H1 (cell line): Measurements from ENCODE around the gene TOB1. TPM values are rescaled to one million over a fixed set of nuclear protein-coding genes. Genes with fewer than 3 reads are reported as not detected.

Source experiments
- ASH2L ChIP-seq: fragments of 200-600, 300-600 bp; sonication (generic); IDR thresholded peaks from one replicate; pipeline ENCODE4 v1.7.1; 2017; ENCODE audit warnings: low read length
- BCL11A ChIP-seq, 2 experiments: IDR thresholded peaks; one replicate each; pipeline ENCODE4 v1.6.1; 2011; ENCODE audit warnings: low read depth in 2 of 2, low read length in 2 of 2, mild to moderate bottlenecking in 2 of 2
- CREB1 ChIP-seq: IDR thresholded peaks from 2 replicates; pipeline ENCODE4 v1.6.1; 2012; ENCODE audit warnings: inconsistent platforms
- GABPA ChIP-seq: IDR thresholded peaks from 2 replicates; pipeline ENCODE4 v1.6.1; 2011; ENCODE audit warnings: mild to moderate bottlenecking, low read length, moderate library complexity, borderline replicate concordance; ENCODE audit not compliant: insufficient read depth
- GTF2F1 ChIP-seq: IDR thresholded peaks from 2 replicates; pipeline ENCODE4 v1.6.1; 2012; ENCODE audit warnings: low read depth, low read length, improper control_type of control experiment, borderline replicate concordance
- HDAC2 ChIP-seq, 2 experiments: fragments of 300-600 bp in 1 of 2; sonication (generic) in 1 of 2; IDR thresholded peaks; 2 replicates each; pipeline ENCODE4 v1.6.1; 2011 to 2012; ENCODE audit warnings: low read depth in 2 of 2, low read length in 2 of 2, mild to moderate bottlenecking in 2 of 2, moderate library complexity in 2 of 2, borderline replicate concordance in 1 of 2, inconsistent platforms in 1 of 2
- JUND ChIP-seq: IDR thresholded peaks from 2 replicates; pipeline ENCODE4 v1.6.1; 2011; ENCODE audit warnings: mild to moderate bottlenecking, improper control_type of control experiment, low read length
- KDM5A ChIP-seq: fragments of 200-600 bp; IDR thresholded peaks from 2 replicates; pipeline ENCODE4 v1.7.1; 2012; ENCODE audit warnings: mild to moderate bottlenecking, low read length, inconsistent platforms, mixed read lengths
- NRF1 ChIP-seq: IDR thresholded peaks from 2 replicates; pipeline ENCODE4 v1.6.1; 2011; ENCODE audit warnings: mild to moderate bottlenecking, low read depth, low read length, improper control_type of control experiment
- POLR2A ChIP-seq, 2 experiments: IDR thresholded peaks; 1 replicate in 1 of 2; 2 replicates in 1 of 2; pipeline ENCODE4 v1.6.1; 2011; ENCODE audit warnings: low read depth in 2 of 2, low read length in 2 of 2, mild to moderate bottlenecking in 2 of 2; ENCODE audit errors: control extremely low read depth in 1 of 2
- POLR2AphosphoS5 ChIP-seq: IDR thresholded peaks from 2 replicates; pipeline ENCODE4 v1.6.1; 2011; ENCODE audit warnings: low read depth, low read length
- SP1 ChIP-seq: IDR thresholded peaks from 2 replicates; pipeline ENCODE4 v1.6.1; 2011; ENCODE audit warnings: low read depth, low read length
- SRF ChIP-seq: IDR thresholded peaks from 2 replicates; pipeline ENCODE4 v1.6.1; 2011; ENCODE audit warnings: mild to moderate bottlenecking, low read depth, low read length, moderate library complexity
- SUZ12 ChIP-seq: fragments of 200-600 bp; sonication (generic); IDR thresholded peaks from 2 replicates; pipeline ENCODE4 v1.6.1; 2012; ENCODE audit warnings: mild to moderate bottlenecking, inconsistent platforms, low read length, moderate library complexity, mixed read lengths
- TAF1 ChIP-seq: IDR thresholded peaks from 2 replicates; pipeline ENCODE4 v1.6.1; 2011; ENCODE audit warnings: mild to moderate bottlenecking, low read depth, low read length
- TAF7 ChIP-seq: optimal IDR thresholded peaks from 2 replicates; pipeline ENCODE3; 2011; ENCODE audit warnings: low read depth, mild to moderate bottlenecking, inconsistent platforms, low read length, moderate library complexity, borderline replicate concordance
- TBP ChIP-seq: IDR thresholded peaks from 2 replicates; pipeline ENCODE4 v1.6.1; 2011; ENCODE audit warnings: low read depth, low read length, improper control_type of control experiment
- YY1 ChIP-seq: IDR thresholded peaks from 2 replicates; pipeline ENCODE4 v1.6.1; 2011; ENCODE audit warnings: low read depth, mild to moderate bottlenecking, low read length
- polyA plus RNA-seq, 7 experiments: library from polyadenylated mRNA; depleted of rRNA in 3 of 7; stranded (reverse) in 5 of 7; unstranded in 2 of 7; fragments of >200 nt in 5 of 7; fragments of 200-250 nt in 2 of 7; gene quantifications; 1 replicate in 5 of 7; 2 replicates in 1 of 7; 4 replicates in 1 of 7; pipeline versions ENCODE4 v1.2.1 to v1.2.3, GENCODE V29; 2011 to 2013; ENCODE audit warnings: missing spikeins in 2 of 7, mixed read lengths in 2 of 7
- total RNA-seq: library from RNA; stranded (reverse); fragmentation: NEBNext Ultra II Directional; extraction: Animal tissue kit (Norgen Biotek cat#: 25700); gene quantifications from 2 replicates; pipeline ENCODE4 v1.2.1, GENCODE V29; 2021
- TF ChIP-seq, protein P1 (sequence below), 3 experiments: IDR thresholded peaks; 1 replicate in 2 of 3; 2 replicates in 1 of 3; pipeline versions ENCODE4 v1.5.1 to v1.6.1; 2011; ENCODE audit warnings: low read length in 3 of 3, mild to moderate bottlenecking in 3 of 3, inconsistent platforms in 2 of 3, low read depth in 1 of 3, moderate library complexity in 1 of 3; ENCODE audit not compliant: insufficient read depth in 1 of 3; ENCODE audit errors: control extremely low read depth in 1 of 3
- TF ChIP-seq, protein P2 (sequence below): IDR thresholded peaks from 2 replicates; pipeline ENCODE4 v1.6.1; 2012; ENCODE audit warnings: inconsistent platforms

Gene TOB1
- total and polyA plus RNA-seq, 2 of the 8 experiments (the other 6 are each of a cell fraction or from before 2014, with no cell fraction given), result 14.4 to 20.8 TPM

DNA sequence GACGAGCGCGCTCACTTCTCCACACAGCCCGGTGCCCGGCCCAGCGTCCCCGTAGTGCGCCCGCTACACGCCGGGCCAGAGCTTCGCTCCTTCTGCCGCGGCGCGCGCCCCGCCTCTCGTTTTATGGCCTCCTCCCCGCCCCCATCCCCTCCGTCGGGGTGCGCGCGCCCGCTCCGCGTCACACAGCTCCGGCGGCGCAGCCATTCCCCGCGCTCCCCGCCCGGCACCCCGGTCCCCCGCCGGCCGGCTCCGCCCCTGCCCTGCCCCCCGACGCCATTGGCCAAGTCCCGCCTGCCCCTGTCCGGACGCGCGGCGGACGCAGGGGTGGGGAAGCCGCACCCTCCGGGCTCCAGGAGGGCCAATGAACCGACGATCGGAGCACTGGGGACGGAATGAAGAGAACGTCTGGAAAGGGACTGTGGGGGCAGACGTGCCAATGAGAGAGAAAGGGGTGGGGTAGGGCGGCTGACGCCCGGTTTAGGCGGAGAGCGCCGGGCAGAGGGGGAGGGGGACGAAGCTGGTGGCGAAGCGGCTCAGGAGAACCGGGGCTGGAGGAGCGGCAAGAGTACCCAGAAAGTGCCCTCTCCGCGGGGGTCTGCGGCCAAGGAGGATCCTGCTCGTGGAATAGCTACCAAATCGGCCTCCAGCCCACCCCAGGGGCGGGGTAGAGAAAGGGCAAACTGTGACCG, at the start of gene TOB1 (continued):
- TF ChIP-seq, protein P1, sequence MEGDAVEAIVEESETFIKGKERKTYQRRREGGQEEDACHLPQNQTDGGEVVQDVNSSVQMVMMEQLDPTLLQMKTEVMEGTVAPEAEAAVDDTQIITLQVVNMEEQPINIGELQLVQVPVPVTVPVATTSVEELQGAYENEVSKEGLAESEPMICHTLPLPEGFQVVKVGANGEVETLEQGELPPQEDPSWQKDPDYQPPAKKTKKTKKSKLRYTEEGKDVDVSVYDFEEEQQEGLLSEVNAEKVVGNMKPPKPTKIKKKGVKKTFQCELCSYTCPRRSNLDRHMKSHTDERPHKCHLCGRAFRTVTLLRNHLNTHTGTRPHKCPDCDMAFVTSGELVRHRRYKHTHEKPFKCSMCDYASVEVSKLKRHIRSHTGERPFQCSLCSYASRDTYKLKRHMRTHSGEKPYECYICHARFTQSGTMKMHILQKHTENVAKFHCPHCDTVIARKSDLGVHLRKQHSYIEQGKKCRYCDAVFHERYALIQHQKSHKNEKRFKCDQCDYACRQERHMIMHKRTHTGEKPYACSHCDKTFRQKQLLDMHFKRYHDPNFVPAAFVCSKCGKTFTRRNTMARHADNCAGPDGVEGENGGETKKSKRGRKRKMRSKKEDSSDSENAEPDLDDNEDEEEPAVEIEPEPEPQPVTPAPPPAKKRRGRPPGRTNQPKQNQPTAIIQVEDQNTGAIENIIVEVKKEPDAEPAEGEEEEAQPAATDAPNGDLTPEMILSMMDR (IDR thresholded peaks at IDR 0.05; ENCODE audit: control extremely low read depth in 1 of 3, insufficient read depth in 1 of 3, low read depth in 1 of 3, low read length in 3 of 3), result no peak; a peak in 1 of 4 replicates
- 0 out of 2 replicates have a peak, but pooled peaks have one; percentile 9 for TF ChIP-seq SRF
- TF ChIP-seq KDM5A, result no peak
- peak; percentile 99 for TF ChIP-seq POLR2AphosphoS5
- no peak for TF ChIP-seq JUND
- TF ChIP-seq, protein P2, sequence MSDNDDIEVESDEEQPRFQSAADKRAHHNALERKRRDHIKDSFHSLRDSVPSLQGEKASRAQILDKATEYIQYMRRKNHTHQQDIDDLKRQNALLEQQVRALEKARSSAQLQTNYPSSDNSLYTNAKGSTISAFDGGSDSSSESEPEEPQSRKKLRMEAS, result no peak
- TF ChIP-seq TAF1, result peak; percentile 100
- TF ChIP-seq NRF1, result no peak; the same call in 1 of the 2 replicates
- no peak for TF ChIP-seq BCL11A (IDR thresholded peaks at IDR 0.05; ENCODE audit: low read depth in 2 of 2, low read length in 2 of 2)
- TF ChIP-seq SUZ12, result no peak
- peak; percentile 97 for TF ChIP-seq TBP
- TF ChIP-seq CREB1, result peak; percentile 95
- peak; percentile 98 to 100 for TF ChIP-seq POLR2A (IDR thresholded peaks at IDR 0.05; ENCODE audit: control extremely low read depth in 1 of 2, low read depth in 2 of 2, low read length in 2 of 2)
- TF ChIP-seq SP1, result peak; percentile 48
- no peak for TF ChIP-seq HDAC2 (IDR thresholded peaks at IDR 0.05; ENCODE audit: borderline replicate concordance in 1 of 2, low read depth in 2 of 2, low read length in 2 of 2)
- TF ChIP-seq YY1, result peak; percentile 30; the same call in 1 of the 2 replicates
- no peak for TF ChIP-seq GABPA
- peak; percentile 90 for TF ChIP-seq TAF7
- TF ChIP-seq ASH2L, result peak; percentile 79
- TF ChIP-seq GTF2F1, result peak; percentile 97
